GM19468 (cell line): ENCODE measurements around the gene MLF1.

Experiments
- ATAC-seq: cut with Tn5 transposase; IDR thresholded peaks from one replicate; pipeline ENCODE4 v1.9.1; 2021; ENCODE audit warnings: mild to moderate bottlenecking, moderate library complexity, moderate number of reproducible peaks; ENCODE audit not compliant: unreplicated experiment; ENCODE audit errors: extremely low read depth

Gene MLF1

GRCh38 chr3:158572766-158573060 lies 1.7 kb downstream of the MLF1 start:
- no peak for ATAC-seq

DNA sequence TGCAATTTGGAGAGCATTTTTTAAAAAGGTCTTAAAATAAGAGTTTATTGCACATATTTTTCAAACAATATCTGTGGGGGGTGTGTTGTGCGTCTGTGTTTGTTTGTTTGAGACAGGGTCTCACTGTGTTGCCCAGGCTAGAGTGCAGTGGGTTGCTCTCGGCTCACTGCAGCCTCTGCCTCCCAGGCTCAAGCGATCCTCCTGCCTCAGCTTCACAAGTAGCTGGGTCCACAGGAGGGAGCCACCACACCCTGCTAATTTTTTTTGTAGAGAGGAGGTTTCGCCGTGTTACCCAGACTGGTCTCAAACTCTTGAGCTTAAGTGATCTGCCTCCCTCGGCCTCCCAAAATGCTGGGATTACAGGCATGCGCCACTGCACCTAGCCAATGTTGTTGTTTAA lies 2.7 kb downstream of the MLF1 start:
- no peak for ATAC-seq

- no peak for ATAC-seq
These were observed 3.7 kb downstream of the MLF1 start for GRCh38 chr3:158574646-158575045.

- ATAC-seq: no peak
These were observed 19.2 kb downstream of the MLF1 start for GRCh38 chr3:158590223-158590622.

DNA sequence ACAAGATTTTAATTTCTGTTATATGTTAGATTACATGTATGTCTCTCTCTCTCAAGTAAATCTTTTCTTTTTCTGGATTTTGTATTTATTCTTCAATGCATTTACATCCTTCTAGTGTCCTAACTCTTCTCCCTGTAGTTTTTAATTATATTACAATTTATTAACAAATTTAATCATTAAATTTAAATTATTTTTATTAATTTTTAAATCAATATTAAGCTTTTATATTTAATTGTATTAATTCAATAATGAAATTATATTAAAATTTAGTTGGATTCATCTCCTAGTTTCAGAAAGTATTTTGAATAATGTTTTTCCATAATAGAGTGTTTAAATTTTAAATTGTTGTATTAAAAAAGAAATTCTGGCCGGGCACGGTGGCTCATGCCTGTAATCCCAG lies 29.8 kb downstream of the MLF1 start:
- no peak for ATAC-seq

DNA sequence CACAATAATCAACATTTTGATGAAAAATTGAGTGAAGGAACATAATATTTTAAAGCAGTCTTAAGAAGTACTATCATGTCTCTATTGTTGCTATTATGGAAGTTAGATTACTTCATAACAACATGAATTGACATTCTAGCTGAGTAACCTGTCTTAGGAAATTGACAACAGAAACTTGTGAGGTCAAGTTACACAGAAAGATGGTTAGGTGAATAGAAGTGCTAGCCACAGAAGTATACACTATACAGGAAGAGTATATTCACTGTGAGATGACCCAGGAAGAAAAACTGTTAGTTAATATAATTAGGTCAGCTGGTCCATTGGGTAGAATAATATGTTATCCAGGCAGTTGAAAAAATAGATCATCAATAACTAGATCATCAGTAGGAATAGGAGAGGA lies 31.2 kb downstream of the MLF1 start:
- no peak for ATAC-seq

DNA sequence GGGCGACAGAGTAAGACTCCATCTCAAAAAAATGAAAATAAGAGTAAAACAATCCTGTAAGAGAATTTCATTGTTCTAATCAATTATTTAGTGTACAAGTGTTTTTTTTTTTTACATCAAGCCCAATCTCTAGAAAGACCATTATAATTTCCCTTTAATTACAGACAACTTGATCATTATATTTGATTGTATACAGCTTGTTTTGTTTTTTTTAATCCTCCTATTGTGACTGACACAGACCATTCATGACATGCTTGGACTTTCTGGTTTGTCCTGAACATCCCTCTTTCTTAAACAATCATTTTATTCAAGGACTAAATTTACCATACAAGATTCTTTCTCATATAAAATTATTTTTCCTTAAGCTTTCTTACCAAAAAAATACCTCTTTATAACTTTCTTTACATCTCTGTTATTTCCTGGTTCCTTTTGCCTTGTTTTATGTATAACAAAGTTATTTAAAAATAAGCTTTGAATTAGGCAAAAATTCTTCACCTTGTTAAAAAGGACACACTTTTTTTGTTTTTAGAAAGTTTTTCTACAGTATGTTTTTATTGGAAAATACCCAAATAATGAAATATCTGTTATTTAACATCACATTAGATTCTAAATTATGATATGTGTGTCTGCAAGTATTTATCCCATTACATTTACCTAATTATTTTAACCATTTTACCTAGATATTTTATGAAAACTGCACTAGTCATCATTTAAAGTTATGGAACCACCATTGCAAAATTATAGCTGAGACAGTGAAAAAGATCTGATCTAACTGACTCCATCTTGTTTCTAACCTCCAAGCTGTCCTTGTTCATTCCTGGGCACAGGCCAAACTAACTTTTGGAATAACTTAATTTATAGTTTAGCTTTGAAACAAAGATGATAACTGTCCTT lies 47.2 kb downstream of the MLF1 start:
- no peak for ATAC-seq

DNA sequence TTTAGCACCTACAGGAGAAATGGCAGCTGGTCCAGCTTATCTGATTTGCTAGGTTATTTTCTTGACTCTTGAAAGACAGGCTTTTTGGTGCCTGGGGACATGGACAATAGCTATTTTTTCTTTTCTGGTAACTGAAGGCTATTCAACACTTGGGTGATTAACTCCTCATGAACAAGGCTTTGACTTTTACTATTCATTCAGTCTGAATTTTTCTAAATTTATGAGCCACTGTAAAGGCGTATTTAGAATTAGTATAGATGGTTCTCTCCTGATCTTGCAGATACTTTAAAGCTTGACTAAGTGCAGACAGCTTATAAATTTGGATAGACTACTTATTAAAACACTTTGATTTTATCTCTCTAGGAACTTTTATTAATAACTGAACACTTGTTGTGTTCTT lies 54.9 kb downstream of the MLF1 start:
- ATAC-seq: no peak

DNA sequence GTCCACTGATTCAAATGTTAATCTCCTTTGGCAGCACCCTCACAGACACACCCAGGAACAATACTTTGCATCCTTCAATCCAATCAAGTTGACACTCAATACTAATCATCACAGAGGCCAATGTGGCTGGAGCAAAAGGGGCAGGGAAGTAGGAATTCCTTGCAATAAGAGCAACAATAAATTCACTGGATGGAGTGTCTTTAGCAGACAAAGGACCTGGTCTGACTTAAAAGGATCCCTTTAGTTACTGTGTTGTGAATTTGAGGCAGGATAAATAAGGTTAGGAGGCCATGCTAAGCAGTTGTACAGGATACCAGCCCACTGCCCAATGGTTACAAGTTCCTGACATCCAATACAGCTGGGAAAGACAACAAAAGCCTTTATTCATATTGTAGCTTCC lies 61.0 kb downstream of the MLF1 start:
- ATAC-seq: no peak

- ATAC-seq: no peak
These were observed 69.7 kb downstream of the MLF1 start for GRCh38 chr3:158640646-158641045.

- ATAC-seq: no peak
These were observed 71.0 kb downstream of the MLF1 start for GRCh38 chr3:158642005-158642404.

DNA sequence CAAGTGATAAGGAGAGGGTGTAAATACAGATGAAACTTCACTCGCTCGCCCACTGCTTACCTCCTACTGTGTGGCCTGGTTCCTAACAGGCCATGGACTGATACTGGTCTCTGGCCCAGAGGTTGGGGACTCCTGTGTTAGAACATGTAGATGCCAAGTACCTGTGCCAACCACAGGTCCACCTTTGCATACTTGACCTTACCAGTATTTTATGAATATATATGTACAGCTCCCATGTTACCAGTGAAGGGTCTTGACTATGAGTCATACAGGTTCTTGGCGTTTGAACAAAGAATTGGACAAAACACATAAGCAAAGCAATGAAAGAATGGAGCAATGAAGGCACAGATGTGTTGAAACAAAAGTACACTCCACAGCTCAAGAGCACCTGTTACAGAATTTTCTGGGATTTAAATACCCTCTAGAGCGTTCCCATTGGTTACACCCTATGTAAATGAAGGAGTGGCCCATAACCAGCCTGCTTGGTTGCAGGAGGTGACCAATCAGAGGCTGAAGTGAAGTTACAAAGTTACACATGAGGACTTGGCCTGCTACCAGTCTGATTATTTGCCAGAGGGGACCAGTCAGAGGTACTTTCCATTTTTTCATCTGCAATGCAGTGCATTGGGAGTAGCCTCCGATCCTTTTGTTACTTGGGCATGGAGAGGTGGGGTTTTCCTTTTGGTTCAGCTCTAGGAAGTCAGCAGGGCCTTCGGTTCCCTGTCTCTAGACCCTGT lies 71.6 kb downstream of the MLF1 start:
- no peak for ATAC-seq

DNA sequence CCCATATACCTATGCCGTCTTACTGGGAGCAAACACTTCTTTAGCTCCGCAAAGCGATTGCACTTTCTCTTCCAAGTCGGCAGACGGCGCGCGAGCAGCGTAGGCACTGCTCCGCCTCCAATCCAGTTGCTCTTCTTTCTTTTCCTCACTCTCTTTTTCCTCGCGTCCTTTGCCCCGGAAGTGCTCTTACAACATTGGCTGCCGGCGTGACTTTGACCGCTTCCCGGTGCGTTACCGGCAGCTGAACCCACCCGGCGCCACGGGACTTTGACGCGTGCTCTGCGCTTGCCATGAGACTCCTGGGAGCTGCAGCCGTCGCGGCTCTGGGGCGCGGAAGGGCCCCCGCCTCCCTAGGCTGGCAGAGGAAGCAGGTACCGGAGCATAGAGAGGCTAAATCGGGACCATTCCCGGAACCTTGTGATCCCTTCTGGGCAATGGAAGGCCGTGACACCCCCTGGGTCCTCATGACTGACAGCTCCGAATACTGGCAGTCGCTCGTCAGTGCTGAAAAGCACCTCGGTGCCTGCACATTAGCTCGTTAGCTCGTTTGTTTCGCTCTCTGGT lies 73.4 kb downstream of the MLF1 start, which contains the start of gene GFM1:
Gene GFM1, plus strand, starts transcription at position 183 of the 564 bp plus-strand sequence. Its CDS starts 108 bp downstream, at position 291.
- peak; percentile 97 for ATAC-seq

DNA sequence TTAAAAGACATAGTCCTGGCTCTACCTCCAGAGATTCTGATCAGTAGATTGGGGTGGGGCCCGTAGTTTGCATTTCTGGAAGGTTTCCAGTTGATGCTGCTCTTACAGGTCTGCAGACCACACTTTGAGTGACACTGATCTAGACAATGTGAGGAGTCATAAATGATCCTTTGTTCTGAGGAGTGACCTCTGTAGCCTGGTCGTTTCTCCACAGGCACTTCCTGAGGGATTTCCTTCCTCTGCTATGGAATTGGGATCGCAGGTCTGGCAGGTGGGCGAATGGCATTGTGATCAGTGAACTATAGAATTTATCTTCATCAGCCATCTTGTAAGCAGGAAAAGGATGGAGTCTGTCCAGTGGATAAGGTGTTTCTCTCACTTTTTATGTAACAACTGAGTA lies 78.8 kb downstream of the MLF1 start:
- ATAC-seq: no peak

DNA sequence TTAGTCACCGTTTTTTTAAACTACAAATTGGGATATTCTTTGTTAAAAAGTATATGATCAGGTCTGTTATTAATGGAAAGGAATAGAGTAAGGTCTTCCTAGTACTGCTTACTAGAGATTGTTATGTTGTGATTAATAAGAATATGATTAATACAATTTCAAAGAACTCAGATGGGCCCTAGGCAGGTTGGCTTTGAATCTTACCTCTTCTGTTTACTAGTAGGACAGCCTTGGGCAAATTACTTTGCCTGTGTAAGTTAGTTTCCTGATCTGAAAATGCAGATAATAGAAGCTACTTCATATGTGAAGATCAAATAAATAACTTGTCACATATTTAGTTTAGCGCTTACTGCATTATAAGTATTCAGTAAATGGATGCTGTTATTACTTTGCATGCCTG lies 80.2 kb downstream of the MLF1 start:
- ATAC-seq: no peak

GRCh38 chr3:158652463-158652862 lies 81.5 kb downstream of the MLF1 start:
- ATAC-seq: no peak
